Measurements from ENCODE around the gene ERICH2. TPM values are rescaled to one million over a fixed set of nuclear protein-coding genes. Genes with fewer than 3 reads are reported as not detected.
A peak's percentile ranks its signal among the peaks of the same experiment; 100 is the strongest.

Gene ERICH2
- total RNA-seq, 1 experiment from 2014 or later = 0.74 TPM

- intact Hi-C loops (cut with micrococcal nuclease; ENCODE audit: unreplicated experiment) (loop anchor here (2.0 to 10.0 kb wide), 3 partner anchors 98 to 442 kb away; partner anchors contain the start of gene SP5), in situ Hi-C loops (cut with HindIII; ENCODE audit: low pct_unique_long_range_greater_than_20kb, low sequenced_read_pairs) (no loop called here)
- BruUV-seq (replicated peaks) = no TSS peak
- no peaks in the 10 kb centered on the region; the same call in none of the 2 replicates for H3K27me3 ChIP-seq (ENCODE audit: control insufficient read depth, insufficient read depth, low read length)
- H3K9me3 ChIP-seq (ENCODE audit: control insufficient read depth, insufficient read depth, low read depth, low read length) = no peaks in the 10 kb centered on the region
- DNase-seq (ENCODE audit: low read depth, low spot score) = no peak
- peak; percentile 77 for TF ChIP-seq CTCF (IDR thresholded peaks at IDR 0.05)
- TF ChIP-seq TCF7L2 (IDR thresholded peaks at IDR 0.05; ENCODE audit: low read depth, low read length) = no peak
- TF ChIP-seq REST (IDR thresholded peaks at IDR 0.05; ENCODE audit: insufficient read depth in 1 of 2, low read depth in 2 of 2, low read length in 1 of 2) = no peak
- TF ChIP-seq SIN3A (IDR thresholded peaks at IDR 0.05; ENCODE audit: borderline replicate concordance, insufficient read depth, low read depth, low read length) = no peak
- TF ChIP-seq POLR2AphosphoS5 (IDR thresholded peaks at IDR 0.05; ENCODE audit: low read depth, low read length) = no peak
- no peak overlapping the region for H3K4me3 ChIP-seq (ENCODE audit: low read depth in 2 of 2, low read length in 2 of 2)
- ChIA-PET CTCF (interaction anchor here (0.6 to 0.8 kb wide), 4 partner anchors 14 to 435 kb away, joined by 3 read pairs; no protein-coding TSS in a partner anchor), POLR2A (no interaction called here)
- ATAC-seq = no peak
- H3K4me1 ChIP-seq (ENCODE audit: control insufficient read depth, insufficient read depth, low read length) = peaks cover 2% of the 10 kb centered on the region
- H3K36me3 ChIP-seq (ENCODE audit: control insufficient read depth, insufficient read depth, low read length) = no peaks in the 10 kb centered on the region; the same call in 1 of the 2 replicates
- no peak overlapping the region for H3K27ac ChIP-seq (ENCODE audit: low read length)
These were observed 42.8 kb downstream of the ERICH2 start for GRCh38 chr2:170812710-170813600.

DNA sequence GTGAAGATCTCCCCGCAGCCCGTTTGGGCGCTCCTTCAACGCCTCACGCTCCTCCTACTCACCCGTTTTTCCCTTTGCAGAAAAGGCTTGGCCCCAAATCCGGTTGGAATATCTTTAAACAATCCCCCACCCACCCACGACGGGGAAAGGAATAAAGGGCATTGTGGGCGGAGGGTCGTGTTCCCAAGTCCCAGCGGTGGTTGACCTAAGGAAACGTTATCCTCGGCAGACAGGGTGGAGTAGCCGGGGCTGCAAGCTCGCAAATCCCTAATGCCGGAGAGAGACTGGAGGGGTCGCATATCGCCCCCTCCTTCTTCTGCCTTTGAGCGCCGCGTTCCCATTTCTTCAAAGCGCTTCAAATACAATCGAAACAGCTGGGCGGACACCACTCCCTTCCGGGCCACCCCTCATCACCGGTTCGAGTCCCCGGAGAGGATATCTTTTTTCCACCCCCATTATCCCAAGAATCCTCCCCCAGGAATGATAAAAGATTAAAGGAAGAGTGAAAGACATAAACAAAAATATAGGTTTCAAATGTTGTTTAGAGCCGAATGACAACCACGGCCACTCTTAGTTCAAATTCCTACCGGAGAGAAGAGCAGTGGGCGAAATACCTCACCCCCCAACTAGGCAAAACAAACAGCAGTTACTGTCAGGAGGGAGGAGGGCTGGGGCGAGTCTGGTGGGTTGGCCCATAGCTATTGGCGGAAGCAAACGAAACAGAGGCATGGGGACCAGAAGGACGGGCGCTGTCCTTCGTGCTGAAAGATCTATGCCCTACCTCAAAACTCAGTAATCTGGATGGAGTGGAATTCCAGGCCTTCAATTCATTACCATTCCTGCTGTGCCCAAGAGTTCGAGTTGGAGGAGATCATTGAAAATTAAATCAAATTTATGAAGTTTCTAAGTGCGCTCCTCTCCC lies 43.7 kb downstream of the ERICH2 start:
- Histone ChIP-seq H3K27ac (ENCODE audit: low read length) (no peak overlapping the region), H3K36me3 (ENCODE audit: control insufficient read depth, insufficient read depth, low read length) (no peaks in the 10 kb centered on the region; the same call in 1 of the 2 replicates), H3K9me3 (ENCODE audit: control insufficient read depth, insufficient read depth, low read depth, low read length) (no peaks in the 10 kb centered on the region), H3K27me3 (ENCODE audit: control insufficient read depth, insufficient read depth, low read length) (no peaks in the 10 kb centered on the region; the same call in none of the 2 replicates), H3K4me1 (ENCODE audit: control insufficient read depth, insufficient read depth, low read length) (peaks cover 6% of the 10 kb centered on the region), H3K4me3 (ENCODE audit: low read depth in 2 of 2, low read length in 2 of 2) (no peak overlapping the region)
- ChIA-PET POLR2A (interaction anchor here (0.5 kb wide), 1 partner anchor 443 kb away, joined by 5 read pairs; no protein-coding TSS in a partner anchor), CTCF (interaction anchor here (0.6 kb wide), 1 partner anchor 295 kb away, joined by 3 read pairs; no protein-coding TSS in a partner anchor)
- TF ChIP-seq TCF7L2 (IDR thresholded peaks at IDR 0.05; ENCODE audit: low read depth, low read length) = no peak
- peak; percentile 91 to 93 for TF ChIP-seq REST (IDR thresholded peaks at IDR 0.05; ENCODE audit: insufficient read depth in 1 of 2, low read depth in 2 of 2, low read length in 1 of 2)
- BruUV-seq (replicated peaks) = no TSS peak
- DNase-seq (ENCODE audit: low read depth, low spot score) (no peak), ATAC-seq (no peak)
- in situ Hi-C loops (cut with HindIII; ENCODE audit: low pct_unique_long_range_greater_than_20kb, low sequenced_read_pairs) = no loop called here
- intact Hi-C loops (cut with micrococcal nuclease; ENCODE audit: unreplicated experiment) = loop anchor here (2.0 to 10.0 kb wide), 3 partner anchors 99 to 443 kb away; partner anchors contain the start of gene SP5
